ENCODE measurements around the gene KCNC4. TPM values are rescaled to one million over a fixed set of nuclear protein-coding genes. Genes with fewer than 3 reads are reported as not detected.

KCNC4 gene
- total RNA-seq, 1 experiment from 2014 or later: 1.8 TPM

DNA sequence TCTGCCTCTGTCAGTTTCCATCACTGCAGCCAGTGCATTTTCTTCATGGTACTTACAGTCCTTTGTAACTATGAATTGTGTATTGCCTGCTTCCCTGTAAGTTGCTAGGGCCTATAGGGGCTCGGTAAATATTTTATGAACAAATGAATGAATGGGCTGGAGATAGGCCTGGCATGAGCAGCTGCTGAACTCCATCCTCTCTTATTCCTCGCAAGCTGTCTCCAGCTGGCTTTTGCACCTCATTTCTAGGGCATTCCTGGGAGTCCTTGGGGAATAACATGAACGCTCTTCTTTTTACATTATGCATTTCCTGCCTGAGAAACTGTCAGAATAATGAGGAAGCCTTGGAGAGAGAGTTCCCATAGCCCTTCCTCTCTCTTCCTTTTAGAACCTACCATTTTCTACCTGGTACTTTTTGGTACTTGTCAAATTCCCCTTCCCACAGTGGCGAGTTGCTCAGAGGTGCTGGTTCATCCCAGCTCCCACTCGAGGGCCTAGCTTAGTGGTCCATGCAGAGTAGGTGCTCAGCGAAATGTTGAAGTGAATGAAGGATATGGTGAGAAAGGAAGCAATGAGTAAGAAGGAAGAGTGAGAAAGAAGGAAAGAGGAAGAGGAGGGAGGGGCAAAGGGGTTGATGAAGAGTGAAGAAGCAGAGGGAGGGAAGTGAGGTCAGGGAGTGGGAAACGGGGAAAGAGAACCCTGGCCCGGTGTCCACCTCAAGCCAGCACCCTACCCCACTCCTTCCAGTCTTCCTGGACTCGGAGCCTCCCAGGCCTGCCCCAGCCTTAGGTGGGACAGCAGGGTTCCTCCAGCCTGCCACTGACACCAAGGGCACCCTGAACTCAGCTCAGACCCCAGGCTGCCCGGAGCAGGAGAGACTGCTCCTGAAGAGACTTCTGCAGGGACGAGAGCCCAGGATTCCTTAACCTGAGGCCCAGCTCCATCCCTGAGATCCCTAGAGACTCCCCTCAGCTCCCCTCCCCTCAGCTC is 29.6 kb downstream of the KCNC4 start:
- in situ Hi-C loops (cut with HindIII; ENCODE audit: low pct_unique_long_range_greater_than_20kb, low sequenced_read_pairs): no loop called here
- no peak for DNase-seq (ENCODE audit: low read depth, low spot score)

DNA sequence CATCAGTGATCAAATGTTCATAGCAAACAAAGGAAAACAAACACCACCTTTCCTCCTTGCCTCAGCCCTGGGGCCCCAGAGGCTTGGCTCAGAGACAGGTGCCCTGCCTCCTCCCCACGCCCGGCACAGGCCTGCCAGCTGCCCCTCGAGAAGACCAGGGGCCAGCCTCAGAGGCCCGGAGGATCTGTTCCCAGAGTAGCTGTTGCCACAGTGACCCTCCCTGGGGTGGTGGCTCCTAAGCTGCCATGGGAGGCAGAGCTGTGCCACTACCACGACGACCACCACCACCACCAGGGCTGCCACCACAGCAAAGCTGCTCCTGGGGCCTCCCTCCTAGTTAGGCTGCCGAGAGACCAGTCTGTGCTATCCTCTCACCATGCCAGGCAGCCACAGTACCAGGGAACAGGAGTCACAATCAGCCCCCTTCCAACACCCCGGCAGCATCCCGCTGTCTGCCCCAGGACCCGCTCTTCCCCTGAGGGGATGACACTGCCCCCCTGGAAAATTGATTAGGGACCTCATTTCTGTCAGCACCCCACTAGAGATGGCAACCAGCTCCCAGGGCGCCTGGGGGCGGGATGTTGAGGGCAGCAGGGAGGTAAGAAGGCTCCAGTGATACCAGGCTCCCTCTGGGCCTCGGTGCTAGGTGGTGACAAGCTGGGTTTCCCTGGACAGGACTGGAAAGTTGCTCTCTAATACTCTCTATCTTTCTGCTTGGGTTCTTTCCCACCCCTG is 30.5 kb downstream of the KCNC4 start:
- in situ Hi-C loops (cut with HindIII; ENCODE audit: low pct_unique_long_range_greater_than_20kb, low sequenced_read_pairs): no loop called here

DNA sequence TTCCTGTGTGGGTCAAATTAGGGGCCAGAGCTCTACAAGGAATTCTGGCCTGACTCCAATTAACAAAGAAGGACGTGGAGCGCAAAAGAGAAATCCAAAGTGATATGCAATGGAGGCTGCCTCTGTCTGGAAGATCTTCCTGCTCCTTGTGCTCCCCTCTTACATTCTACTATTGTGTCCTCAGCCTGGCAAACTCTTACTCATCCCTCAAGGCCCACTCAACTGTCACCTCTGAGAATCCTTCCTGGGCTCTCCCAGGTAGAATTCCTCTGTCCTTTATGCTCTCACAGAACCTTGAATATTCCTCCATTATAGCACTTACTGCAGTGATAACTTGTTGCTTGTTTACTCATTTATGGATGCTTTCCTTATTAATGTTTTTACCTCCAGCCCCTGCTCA is 31.4 kb downstream of the KCNC4 start:
- in situ Hi-C loops (cut with HindIII; ENCODE audit: low pct_unique_long_range_greater_than_20kb, low sequenced_read_pairs): no loop called here
- no peak for DNase-seq (ENCODE audit: low read depth, low spot score)

More for the DNA sequence above, 30.5 kb downstream of the KCNC4 start:
- DNase-seq (ENCODE audit: low read depth, low spot score): no peak

DNA sequence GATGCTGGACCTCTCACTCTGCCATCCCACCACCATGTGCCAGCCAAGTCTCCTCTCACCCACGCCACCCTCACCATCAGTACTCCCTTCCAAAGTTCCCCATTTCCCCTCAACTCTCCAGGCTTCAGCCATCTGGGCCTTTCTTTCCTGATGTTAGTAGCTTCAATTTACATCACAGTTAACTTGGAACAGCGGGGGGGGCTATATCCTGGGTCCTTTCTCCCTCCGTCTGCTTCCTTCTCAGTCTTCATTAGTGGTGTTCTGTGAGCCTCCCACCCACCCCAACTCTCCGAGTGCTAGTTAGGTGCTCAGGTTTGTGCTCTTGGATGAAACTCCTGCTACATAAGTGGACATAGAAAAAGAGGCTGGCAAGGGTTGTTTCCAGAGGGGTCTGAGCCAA is 31.9 kb downstream of the KCNC4 start:
- in situ Hi-C loops (cut with HindIII; ENCODE audit: low pct_unique_long_range_greater_than_20kb, low sequenced_read_pairs): no loop called here
- no peak for DNase-seq (ENCODE audit: low read depth, low spot score)

DNA sequence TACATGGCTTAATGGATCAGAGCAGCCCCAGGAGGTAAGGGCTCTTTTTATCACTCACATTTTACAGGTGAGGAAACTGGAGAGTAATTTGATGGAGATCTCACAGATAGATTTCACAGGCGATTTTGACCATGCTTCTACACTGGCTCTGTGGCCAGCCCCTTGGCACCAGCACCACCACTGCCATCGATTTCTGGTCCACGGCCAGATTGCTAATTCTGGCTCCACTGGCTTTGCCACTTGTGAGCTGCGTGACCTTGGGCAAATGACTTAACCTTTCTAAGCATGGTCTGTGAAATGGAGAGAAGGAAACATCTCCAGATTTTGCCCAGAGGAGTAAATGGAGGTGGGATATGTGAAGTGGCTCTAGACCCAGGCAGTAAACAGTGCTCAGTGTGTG is 32.6 kb downstream of the KCNC4 start:
- in situ Hi-C loops (cut with HindIII; ENCODE audit: low pct_unique_long_range_greater_than_20kb, low sequenced_read_pairs): no loop called here
- DNase-seq (ENCODE audit: low read depth, low spot score): no peak

DNA sequence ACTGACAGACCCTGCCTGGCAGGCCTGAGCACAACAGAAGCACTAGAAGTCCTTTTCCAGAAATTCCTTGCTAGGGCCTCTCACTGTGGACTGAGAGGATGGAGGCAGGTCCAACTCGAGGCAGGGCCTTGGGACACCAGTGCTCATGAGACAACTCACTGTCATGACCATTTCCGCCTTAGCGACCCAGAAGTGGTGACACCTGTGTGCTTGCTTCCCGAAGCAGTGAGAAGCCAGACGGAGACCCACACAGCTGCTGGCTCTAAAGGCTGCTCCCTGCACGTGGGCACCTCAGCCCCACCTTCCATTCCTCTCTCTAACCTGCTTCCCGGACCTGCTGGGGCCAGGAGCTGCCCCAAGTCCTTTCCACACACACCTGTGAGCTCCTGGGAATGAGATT is 33.0 kb downstream of the KCNC4 start:
- DNase-seq (ENCODE audit: low read depth, low spot score): no peak
- in situ Hi-C loops (cut with HindIII; ENCODE audit: low pct_unique_long_range_greater_than_20kb, low sequenced_read_pairs): no loop called here

DNA sequence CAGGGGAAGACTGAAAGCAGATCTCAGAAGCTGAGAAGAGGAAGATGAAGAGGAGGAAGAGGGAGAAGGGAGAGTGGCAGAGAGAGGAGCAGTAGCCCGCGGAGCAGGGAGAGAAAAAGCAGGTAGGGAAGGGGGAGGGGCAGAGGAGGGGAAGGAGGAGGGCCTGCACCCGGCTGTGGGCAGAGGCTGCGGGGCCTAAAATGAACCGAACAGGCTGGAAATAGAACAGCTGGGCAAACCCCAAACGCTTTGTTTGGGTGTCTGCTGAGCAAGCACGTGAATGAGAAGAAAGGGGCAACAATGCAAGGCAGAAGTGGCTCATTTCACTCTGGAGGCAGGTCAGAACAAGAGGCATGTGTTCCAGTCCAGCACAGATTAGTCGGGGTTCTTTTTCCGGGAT is 33.5 kb downstream of the KCNC4 start:
- no peak for DNase-seq (ENCODE audit: low read depth, low spot score)
- in situ Hi-C loops (cut with HindIII; ENCODE audit: low pct_unique_long_range_greater_than_20kb, low sequenced_read_pairs): no loop called here

DNA sequence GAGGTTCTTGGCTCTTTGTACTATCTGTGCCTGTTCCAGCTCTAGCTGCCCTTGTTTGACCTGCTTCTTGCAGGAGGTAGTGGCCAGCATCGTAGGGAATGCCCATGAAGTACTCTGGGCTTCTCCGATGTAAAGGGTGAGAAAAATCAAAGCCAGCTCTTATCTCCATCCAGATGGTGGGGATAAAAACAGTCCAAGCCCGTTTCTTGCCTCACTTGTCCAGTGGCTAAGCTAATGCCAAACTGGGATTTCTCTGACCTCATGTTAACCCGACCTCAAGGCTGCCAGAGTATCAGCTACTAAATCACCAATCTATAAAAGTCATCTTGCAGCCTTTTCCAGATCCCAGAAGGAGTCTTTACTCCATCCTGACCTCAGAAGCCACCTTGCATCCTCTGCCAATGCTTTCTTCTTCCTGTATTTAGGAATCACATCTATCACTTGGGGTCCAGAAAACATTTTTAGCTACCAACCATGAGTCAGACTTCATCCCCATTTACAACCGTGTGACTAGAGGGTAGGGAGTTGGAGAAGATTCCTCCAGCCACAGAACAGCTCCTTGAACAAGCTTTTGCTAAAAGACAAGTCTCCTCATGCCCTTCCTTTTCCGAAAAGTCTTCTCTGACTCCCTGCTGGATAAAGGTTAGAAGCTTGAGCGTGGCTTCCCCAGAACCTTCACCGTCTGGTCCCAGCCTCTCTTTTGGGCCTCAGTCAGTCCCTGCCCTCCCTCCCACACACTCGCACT is 35.9 kb downstream of the KCNC4 start:
- in situ Hi-C loops (cut with HindIII; ENCODE audit: low pct_unique_long_range_greater_than_20kb, low sequenced_read_pairs): no loop called here
- DNase-seq (ENCODE audit: low read depth, low spot score): no peak

DNA sequence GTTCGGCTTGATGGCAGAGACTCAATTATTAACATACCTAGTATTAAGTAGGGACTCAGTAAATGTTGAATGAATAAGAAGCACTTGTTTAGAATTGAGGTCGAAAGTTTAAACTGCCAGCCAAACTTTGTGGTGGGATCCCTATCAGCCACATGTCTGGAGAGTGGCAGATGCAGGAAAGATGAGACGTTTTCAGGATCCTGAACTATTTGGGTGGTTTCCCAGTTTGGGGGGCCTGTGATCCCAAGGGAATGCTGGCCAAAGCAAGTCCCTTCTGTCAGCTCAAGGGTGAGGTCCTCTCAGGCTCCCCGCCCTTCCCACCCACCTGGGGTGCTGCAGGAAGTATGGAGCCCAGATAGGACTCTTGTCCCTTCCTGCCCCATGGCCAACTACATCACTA is 38.6 kb downstream of the KCNC4 start:
- DNase-seq (ENCODE audit: low read depth, low spot score): no peak
- in situ Hi-C loops (cut with HindIII; ENCODE audit: low pct_unique_long_range_greater_than_20kb, low sequenced_read_pairs): no loop called here

DNA sequence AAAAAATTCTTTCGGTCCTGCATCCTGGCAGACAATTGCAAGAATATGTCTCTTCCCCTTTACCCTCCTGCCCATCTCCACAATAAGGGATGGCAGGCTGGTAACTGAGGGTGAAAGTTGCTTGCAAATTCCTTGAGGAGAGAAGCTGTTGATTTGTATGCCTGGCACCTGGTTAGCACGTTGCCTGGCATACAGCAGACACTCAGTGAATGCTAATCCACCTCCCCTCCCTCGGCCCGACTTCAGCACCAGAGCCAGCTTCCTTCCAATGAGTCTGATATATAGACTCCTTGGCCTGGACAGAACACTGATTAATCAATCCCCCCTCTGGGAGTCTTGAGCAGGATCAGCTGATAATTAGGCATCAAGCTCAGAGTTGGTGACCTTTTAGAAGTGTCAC is 39.1 kb downstream of the KCNC4 start:
- in situ Hi-C loops (cut with HindIII; ENCODE audit: low pct_unique_long_range_greater_than_20kb, low sequenced_read_pairs): no loop called here
- no peak for DNase-seq (ENCODE audit: low read depth, low spot score)

DNA sequence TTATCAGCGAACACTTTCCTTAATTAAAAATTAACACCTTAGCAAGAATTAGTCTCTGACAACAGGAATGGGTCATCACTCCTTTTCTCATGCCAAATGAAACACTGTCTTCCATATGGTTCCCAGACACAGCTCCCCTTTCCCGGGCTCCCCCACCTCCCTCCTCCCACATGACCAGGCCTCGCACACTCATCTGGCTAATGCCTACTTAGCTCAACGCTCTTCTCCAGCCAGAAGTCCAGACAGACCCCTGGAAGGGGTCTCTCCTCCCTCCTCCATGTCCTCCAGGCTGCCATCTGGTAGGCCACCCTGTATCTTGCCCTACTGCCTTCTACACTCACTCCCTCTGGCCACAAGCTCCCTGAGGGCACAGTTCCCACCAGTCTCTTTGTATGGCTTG is 39.9 kb downstream of the KCNC4 start:
- DNase-seq (ENCODE audit: low read depth, low spot score): no peak
- in situ Hi-C loops (cut with HindIII; ENCODE audit: low pct_unique_long_range_greater_than_20kb, low sequenced_read_pairs): no loop called here

DNA sequence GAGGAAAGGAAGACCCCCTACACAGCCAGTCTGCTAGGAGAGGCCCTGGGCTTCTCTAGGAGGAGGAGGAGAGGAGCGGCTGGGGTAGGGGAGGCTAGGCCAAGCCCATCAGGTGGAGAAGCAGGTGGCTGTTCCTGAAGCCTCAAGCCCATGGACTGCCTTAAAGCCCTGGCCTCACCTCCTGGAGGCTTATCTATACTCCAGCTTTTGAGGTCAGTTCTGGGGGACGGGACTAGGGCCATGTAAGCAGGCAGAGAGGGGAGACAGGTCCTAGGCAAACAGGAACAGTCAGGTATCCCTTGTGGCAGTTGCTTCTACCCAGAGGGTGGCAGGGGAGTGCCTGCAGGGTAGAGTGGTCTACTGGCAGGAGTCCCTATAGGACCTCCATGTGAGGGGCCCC is 40.6 kb downstream of the KCNC4 start:
- in situ Hi-C loops (cut with HindIII; ENCODE audit: low pct_unique_long_range_greater_than_20kb, low sequenced_read_pairs): no loop called here
- DNase-seq (ENCODE audit: low read depth, low spot score): no peak

DNA sequence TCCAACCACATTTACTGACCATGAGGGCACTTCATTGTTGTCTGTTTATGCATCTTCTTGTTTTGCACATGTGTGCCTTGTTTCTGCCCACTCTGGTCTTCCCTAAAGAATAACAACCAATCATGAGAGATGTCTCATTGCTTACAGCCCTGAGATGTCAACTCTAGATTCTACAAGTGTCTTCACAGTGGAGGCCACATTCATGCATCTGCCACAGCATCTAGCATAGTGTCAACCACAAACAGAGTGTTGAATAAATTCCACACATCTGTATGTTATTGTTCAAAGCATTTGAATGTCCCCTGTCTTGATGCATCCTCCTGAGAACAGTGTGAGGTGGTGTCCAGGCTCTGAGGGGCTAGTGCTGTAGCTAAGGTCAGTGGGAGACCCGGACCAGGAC is 43.1 kb downstream of the KCNC4 start:
- in situ Hi-C loops (cut with HindIII; ENCODE audit: low pct_unique_long_range_greater_than_20kb, low sequenced_read_pairs): no loop called here
- no peak for DNase-seq (ENCODE audit: low read depth, low spot score)

DNA sequence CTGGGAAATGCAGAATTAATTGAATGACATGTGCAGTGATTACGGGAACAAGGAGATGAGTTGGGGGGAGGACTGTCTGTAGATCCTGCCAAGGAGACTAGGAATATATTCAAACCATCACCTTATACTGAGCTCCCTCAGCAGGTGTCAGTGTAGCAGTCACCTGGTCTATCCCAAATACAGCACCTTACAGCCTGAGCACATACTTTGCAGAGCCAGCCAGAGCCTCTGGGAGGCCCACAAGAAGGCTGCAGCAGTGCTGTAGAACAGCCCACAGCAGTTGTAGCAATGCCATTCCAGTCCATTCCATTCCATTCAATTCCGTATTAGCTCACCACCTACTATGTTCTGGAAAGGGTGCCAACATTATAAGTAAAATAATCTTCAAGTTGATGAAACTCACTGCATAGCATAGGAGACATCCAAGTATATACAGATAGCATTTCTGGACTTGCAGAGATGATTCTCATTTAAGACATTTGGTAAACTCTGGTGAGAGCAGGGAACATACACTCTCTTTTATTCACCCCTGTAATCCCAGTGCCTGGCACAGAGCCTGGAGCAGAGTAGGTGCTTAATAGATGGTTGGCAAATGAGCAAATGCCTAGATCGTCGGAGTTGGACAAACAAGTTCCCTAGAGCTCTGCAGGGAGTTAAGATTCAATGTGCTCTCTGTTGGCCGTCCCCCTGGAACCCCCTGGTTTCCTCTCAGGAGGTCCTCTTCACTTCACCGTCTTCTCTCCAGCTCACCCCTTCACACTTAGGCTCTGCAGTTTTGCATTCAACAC is 44.7 kb downstream of the KCNC4 start:
- DNase-seq (ENCODE audit: low read depth, low spot score): no peak
- in situ Hi-C loops (cut with HindIII; ENCODE audit: low pct_unique_long_range_greater_than_20kb, low sequenced_read_pairs): no loop called here

DNA sequence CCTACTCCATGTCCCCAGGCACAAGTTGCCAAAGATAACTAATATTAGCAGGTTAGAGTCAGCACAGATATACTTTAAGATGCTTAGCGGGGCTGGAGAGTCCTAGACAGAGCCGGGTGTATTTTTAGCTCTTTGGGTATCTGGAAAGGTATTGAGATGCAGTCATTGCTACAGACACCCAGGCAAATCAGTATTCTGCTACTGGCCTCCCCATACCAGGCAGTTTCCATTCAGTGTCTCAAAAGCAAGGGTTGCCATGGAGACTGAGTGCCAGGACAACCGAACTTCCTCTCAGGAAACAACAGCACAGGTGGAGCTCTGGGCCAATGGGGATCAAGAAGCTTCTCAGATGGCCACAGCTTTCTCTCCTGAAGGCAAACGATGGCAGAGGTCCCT is 45.3 kb downstream of the KCNC4 start:
- no peak for DNase-seq (ENCODE audit: low read depth, low spot score)
- in situ Hi-C loops (cut with HindIII; ENCODE audit: low pct_unique_long_range_greater_than_20kb, low sequenced_read_pairs): no loop called here

DNA sequence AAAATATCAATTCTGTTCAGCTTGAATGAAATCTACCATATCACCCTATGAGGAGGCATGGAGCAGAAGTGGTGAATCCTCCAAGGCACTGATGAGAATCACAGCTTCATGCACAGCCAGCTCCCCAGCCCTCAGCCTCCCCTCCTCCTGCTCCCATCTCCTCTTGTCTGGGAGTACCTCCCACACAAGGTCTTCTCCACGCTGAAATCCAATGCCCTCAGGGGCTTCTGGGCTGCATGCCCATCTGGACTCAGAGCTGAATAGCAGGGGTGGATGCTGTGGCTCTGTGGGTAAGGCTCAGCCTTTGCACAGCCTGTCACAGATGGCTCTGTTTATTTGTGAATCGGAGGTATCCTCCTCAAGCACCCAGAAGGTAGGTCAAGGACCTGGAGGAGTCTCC is 48.6 kb downstream of the KCNC4 start:
- no peak for DNase-seq (ENCODE audit: low read depth, low spot score)
- in situ Hi-C loops (cut with HindIII; ENCODE audit: low pct_unique_long_range_greater_than_20kb, low sequenced_read_pairs): no loop called here

DNA sequence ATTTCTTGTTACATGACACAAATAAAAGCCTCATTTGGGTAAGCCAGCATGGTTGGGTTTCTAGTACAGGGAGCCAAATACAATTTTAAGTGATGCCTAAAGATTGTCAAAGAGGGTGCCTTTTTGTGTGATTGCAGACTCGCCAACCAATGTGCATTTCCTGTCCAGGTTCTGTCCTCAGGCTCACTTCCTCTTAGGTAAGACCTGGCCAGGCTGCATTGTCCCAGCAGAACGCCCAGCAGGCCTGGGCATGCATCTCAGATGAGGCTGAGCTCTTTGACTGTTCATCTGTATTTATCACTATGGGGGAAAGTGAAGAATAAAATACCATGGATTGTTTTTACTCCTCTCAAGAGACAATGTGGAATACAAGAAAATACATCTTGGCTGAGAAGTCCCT is 49.7 kb downstream of the KCNC4 start:
- DNase-seq (ENCODE audit: low read depth, low spot score): no peak
- in situ Hi-C loops (cut with HindIII; ENCODE audit: low pct_unique_long_range_greater_than_20kb, low sequenced_read_pairs): no loop called here

All from SK-MEL-5 (cell line).